Hematopoietic multipotent progenitor cell treated with erythropoietin and hydrocortisone succinate and interleukin-3 and kit ligand, for 15 days (in vitro differentiated cells): ENCODE data around the gene PIK3C2B.

Source experiments
- DNase-seq: peaks from one replicate; pipeline ENCODE4 v3.0.0-alpha.2; 2015; ENCODE audit warnings: low spot score

The PIK3C2B gene

DNA sequence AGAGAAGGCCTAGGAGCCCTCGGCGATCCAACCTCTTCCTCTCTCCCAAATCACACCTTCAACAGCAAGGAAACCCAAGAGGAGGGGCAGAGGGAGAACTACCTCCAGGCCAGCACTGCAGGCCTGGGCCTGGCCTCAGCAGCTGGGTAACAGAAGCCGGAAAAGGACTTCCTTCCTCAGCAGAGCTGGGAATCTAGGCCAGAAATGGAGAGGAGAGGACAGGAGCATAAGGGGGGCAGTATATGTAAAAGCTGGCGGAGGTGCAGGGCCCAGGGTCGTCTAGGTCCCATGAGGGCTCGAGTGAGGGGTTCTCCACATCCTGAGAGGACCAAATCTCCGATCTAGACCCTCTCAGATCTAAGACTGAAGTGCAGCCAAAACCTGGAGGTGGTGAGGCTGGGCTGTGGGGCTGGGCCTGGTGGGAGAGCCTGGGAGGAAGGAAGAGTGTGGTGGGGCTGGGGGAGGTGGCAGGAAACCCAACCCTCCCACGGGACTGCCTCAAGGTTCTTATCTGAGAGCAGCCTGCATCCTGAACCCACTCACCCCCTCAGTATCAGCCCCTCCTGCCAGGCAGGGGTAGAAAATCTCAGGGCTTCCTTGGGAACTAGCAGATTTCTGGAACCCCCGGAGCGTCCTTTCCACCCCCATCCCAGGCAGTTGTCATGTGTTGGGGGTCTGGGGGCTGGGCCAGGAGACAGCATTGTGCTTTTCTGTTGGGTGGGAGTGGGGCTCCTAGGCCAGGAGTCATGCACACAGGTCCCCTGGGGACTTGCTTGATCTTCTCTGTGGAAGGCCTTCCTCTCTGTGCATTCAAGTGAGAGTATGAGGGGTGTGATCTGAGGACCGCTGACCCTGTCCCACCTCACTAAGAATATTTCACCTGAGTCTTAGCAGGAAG lies 33.0 kb downstream of the PIK3C2B start:
- DNase-seq = no peak

DNA sequence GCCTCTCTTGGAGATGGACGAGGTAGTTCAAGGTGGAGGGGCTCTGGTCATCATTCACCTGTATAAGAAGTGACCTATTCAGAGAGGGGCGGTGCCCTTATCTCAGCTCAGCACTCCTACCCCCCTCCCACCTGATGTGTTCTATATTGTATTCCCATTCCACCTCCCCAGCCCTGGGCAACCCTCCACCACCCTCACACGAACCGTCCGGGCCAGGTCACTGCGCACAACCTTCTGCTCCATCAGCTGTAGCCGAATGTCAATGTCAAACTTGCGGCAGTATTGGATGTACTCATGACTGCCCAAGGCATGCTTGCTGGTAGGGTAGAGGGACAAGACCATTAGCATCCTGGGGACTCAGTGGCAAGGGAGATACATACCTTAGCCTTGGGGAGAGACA lies 34.3 kb downstream of the PIK3C2B start:
- DNase-seq = no peak

DNA sequence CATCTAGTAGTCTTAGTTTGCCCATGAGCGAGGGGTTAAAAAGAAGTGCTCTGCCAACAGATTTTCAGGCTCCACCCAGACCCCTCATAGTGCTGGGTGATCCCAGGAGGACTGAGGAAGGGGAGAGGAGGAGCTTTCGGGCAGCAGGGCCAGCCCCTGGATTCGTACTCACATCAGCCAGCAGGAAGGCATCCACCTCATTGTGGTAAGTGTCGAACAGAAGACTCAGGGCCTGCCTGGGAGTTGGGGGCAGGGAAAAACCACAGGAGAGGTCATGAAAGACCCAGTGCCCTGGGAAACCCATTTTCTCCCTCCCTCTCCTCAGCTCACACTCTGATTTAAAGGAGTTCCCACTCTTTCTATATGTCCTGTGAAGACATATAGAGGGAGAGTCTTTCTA lies 34.9 kb downstream of the PIK3C2B start:
- no peak for DNase-seq

GRCh38 chr1:204457666-204458065 lies 36.9 kb downstream of the PIK3C2B start:
- DNase-seq = no peak

DNA sequence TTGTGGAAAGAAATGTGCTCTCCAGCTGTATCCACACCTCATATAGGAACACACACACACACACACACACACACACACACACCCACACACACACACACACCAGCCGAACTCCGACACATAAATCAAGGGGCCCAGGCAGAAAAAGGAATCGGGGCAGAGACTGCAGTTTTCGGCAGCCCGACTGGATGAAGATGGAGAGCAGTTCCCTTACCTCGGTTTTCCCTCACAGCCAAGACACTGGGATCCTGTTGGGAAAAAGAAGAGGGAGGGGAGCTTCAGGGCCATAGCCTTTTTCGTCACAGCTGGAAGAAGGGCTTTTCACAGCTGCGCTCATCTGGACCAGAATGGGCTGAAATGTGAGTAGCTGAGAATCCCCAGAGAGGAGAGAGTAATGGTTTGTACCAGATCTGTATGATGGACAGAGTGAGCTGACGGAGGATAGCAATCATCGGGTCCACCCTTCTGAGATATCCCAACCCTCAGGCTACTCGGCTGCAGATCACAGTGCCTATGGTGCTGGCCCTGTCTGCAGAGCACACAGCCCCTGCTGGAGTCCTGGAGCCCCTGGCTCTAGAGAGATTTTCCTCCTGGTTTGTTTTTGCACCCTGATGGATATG lies 37.7 kb downstream of the PIK3C2B start:
- DNase-seq = no peak

DNA sequence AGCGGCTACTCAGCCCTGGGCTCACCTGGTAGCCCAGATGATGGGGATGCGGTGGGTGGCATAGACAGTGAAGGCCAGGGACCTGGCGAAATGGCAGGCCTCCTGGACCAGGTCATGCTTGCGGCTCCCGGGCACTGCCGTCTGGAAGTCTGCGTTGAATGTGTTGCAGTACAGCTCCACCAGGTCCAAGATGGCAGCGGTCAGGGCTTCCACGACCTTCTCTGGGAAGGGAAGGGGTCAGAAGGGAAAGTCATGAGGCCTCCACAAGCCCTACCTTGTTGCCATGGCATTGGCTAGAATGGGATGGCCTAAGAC lies 38.8 kb downstream of the PIK3C2B start:
- DNase-seq = no peak

- no peak for DNase-seq
These were observed 39.4 kb downstream of the PIK3C2B start for GRCh38 chr1:204455063-204455830.

- DNase-seq = no peak
These were observed 40.1 kb downstream of the PIK3C2B start for GRCh38 chr1:204454476-204454875.

GRCh38 chr1:204453141-204453772 lies 41.3 kb downstream of the PIK3C2B start:
- DNase-seq = no peak

GRCh38 chr1:204451352-204452124 lies 43.1 kb downstream of the PIK3C2B start:
- no peak for DNase-seq

GRCh38 chr1:204450461-204451257 lies 43.9 kb downstream of the PIK3C2B start:
- no peak for DNase-seq

GRCh38 chr1:204449678-204450280 lies 44.8 kb downstream of the PIK3C2B start:
- DNase-seq = no peak

- DNase-seq = no peak
These were observed 45.5 kb downstream of the PIK3C2B start for GRCh38 chr1:204448991-204449677.

DNA sequence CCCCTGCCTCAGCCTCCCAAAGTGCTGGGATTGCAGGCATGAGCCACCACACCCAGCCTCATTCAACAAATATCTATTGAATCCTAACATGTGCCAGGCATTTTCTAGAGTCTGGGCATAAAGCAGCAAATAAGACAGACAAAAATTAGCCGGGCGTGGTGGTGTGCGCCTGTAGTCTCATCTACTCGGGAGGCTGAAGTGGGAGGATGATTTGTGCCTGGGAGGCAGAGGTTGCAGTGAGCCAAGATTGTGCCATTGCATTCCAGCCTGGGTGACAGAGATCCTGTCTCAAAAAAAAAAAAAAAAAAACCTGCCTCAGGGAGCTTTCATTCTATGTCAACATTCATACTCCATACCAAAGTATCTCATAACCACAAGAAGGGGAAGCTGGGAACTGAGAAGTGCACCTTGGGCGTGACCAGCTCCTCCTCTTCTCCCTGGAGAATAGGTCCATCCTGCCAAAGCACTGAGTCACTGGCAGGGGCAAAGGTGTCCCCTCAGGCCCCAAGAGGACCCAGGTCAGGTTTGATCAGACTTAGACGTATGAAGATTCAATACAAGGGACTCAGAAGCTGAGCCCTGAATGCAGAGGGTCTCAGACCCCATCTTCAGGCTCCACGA lies 46.2 kb downstream of the PIK3C2B start:
- DNase-seq = no peak

GRCh38 chr1:204447736-204448135 lies 46.9 kb downstream of the PIK3C2B start:
- no peak for DNase-seq

DNA sequence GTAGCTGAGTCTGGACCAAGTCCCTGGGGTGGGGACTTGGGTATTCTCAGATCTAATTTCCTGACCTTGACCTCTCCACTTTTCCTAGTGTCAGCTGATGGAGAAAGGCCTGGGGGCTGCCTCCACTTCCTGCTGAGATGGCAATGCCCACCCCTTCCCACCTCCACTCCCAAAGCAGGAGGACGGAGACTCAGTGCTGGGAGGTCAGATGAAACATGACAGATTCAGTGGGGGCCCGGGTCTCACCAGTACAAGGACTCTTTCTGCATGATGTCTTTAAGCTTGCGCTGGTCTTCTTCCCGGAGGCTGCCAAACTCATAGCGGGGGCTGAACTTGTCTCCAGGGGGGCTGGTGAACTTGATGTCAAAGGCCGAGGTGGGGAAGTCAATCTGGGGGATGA lies 47.4 kb downstream of the PIK3C2B start:
- no peak for DNase-seq

- peak; percentile 38 for DNase-seq
These were observed 48.0 kb downstream of the PIK3C2B start for GRCh38 chr1:204446413-204447111.

GRCh38 chr1:204445860-204446412 lies 48.7 kb downstream of the PIK3C2B start:
- DNase-seq = peak; percentile 18
